NT2/D1 (cell line): Measurements from ENCODE around the gene PKIG.

Source experiments
- DNase-seq: peaks from one replicate; pipeline ENCODE4 v3.0.0-alpha.2; 2011; ENCODE audit warnings: low read depth, low spot score
- H3K27me3 ChIP-seq: 2 replicates; pipeline ENCODE4 v1.6.0; 2011; ENCODE audit warnings: mild to moderate bottlenecking; ENCODE audit not compliant: insufficient read length, insufficient read depth
- H3K36me3 ChIP-seq: 2 replicates; pipeline ENCODE4 v1.6.1; 2011; ENCODE audit warnings: mild to moderate bottlenecking, low read length, mixed read lengths; ENCODE audit not compliant: insufficient read depth, insufficient read length
- H3K4me1 ChIP-seq: 2 replicates; pipeline ENCODE4 v1.5.1; 2011; ENCODE audit not compliant: insufficient read depth, insufficient read length
- H3K4me3 ChIP-seq: 2 replicates; pipeline ENCODE4 v1.5.1; 2011; ENCODE audit warnings: low read depth; ENCODE audit not compliant: insufficient read length
- H3K9ac ChIP-seq: 2 replicates; pipeline ENCODE4 v1.6.0; 2011; ENCODE audit warnings: low read depth; ENCODE audit not compliant: insufficient read length
- H3K9me3 ChIP-seq: 2 replicates; pipeline ENCODE4 v1.5.1; 2011; ENCODE audit warnings: mild to moderate bottlenecking, low read length; ENCODE audit not compliant: insufficient read depth
- SUZ12 ChIP-seq: IDR thresholded peaks from 2 replicates; pipeline ENCODE4 v1.6.1; 2011; ENCODE audit not compliant: insufficient read length, insufficient read depth; ENCODE audit errors: extremely low read depth
- YY1 ChIP-seq: IDR thresholded peaks from 2 replicates; pipeline ENCODE4 v1.6.1; 2011; ENCODE audit not compliant: insufficient read length, insufficient read depth
- ZNF274 ChIP-seq: IDR thresholded peaks from 2 replicates; pipeline ENCODE4 v1.6.1; 2011; ENCODE audit warnings: mild to moderate bottlenecking, low read depth, low read length

PKIG gene

DNA sequence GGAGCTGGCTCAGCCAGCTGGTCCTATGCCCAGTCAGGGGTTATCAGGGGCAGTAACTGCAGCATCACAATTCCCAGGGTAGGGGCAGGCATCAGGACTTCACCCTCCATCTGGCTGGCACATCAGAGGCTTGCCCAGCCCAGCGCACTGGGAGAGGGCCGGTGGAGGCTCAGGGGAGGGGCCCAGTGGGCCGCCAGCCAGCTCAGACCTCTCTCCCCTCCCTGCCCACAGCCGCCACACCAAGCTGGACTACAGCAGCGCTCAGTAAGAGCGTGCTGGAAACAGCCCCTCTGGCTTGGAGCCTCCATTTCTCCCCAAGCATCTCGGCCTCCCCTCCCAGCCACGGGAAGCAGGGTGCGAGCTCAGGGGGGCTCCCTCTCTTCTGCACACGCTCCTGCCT, 47.2 kb downstream of the PKIG start:
- DNase-seq: no peak
- H3K9ac ChIP-seq: peak overlapping the region; percentile 53
- H3K9me3 ChIP-seq: 0 out of 2 replicates have a peak, but pooled peaks cover 2% of the 10 kb centered on the region
- no peak for TF ChIP-seq ZNF274
- TF ChIP-seq YY1: no peak
- TF ChIP-seq SUZ12: no peak
- peaks cover 56% of the 10 kb centered on the region for H3K36me3 ChIP-seq
- H3K4me1 ChIP-seq: peaks cover 15% of the 10 kb centered on the region
- no peak overlapping the region for H3K4me3 ChIP-seq
- H3K27me3 ChIP-seq: no peaks in the 10 kb centered on the region

DNA sequence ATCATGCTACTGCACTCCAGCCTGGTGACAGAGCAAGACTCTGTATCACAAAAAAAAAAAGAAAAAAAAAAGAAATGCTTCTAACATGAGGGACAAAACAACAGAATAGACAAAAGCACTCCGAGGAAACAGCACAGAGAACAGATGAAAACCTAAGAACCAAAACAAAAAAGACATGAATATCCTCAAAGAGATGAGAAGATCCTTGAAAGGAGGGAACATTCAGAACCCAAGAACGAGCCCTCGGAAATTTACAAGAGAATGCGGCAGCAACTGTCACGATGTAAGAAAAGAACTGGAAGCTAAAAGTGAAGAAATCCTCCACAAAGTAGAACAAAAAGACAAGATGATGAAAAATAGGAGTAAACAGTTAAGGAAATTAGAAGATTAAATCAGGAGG, 47.9 kb downstream of the PKIG start:
- Histone ChIP-seq H3K4me1 (peaks cover 15% of the 10 kb centered on the region), H3K9ac (no peak overlapping the region), H3K4me3 (no peak overlapping the region), H3K36me3 (peaks cover 56% of the 10 kb centered on the region), H3K27me3 (no peaks in the 10 kb centered on the region), H3K9me3 (no peaks in the 10 kb centered on the region)
- TF ChIP-seq YY1 (no peak), SUZ12 (no peak), ZNF274 (no peak)
- DNase-seq: peak; percentile 63

GRCh38 chr20:44632103-44632752, 49.8 kb downstream of the PKIG start:
- peaks cover 15% of the 10 kb centered on the region for H3K4me1 ChIP-seq
- no peak for DNase-seq
- no peak for TF ChIP-seq SUZ12
- no peak for TF ChIP-seq ZNF274
- no peak for TF ChIP-seq YY1
- H3K9ac ChIP-seq: peak overlapping the region; percentile 36
- no peak overlapping the region for H3K4me3 ChIP-seq
- H3K36me3 ChIP-seq: peaks cover 49% of the 10 kb centered on the region
- no peaks in the 10 kb centered on the region for H3K27me3 ChIP-seq
- peaks cover 4% of the 10 kb centered on the region; the same call in 1 of the 2 replicates for H3K9me3 ChIP-seq

DNA sequence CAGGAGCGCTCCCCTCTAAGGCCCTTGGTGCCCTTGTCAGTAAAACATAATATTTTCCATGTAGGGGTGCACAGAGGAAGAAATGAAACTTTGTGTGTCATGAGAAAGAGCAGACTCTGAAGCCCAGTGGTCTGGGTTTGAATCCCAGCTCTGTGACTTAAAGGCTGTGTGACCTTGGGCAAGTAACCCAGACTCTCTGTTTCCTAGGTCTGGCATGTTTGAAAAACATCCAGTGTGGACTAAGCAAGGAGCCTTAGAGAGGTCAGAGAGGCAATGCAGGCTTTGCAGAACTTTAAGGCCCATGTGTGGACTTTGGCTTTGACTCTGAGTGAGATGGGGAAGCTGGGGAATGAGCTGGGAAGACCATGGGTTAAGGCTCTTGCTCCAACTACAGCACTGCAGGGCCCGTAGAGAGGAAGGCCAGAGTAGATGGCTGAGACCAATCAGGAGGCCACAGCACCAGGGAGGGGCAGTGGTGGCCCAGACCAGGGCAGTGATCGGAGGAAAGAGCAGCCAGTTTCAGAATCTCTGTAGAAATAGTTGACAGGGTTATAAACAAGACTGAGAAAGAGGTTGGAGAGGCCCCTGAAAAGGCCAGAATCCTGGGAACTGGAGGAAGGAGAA, 50.9 kb downstream of the PKIG start:
- DNase-seq: no peak
- TF ChIP-seq SUZ12: no peak
- no peak for TF ChIP-seq ZNF274
- no peak for TF ChIP-seq YY1
- H3K27me3 ChIP-seq: no peaks in the 10 kb centered on the region
- H3K4me1 ChIP-seq: peaks cover 15% of the 10 kb centered on the region
- no peak overlapping the region for H3K4me3 ChIP-seq
- H3K9ac ChIP-seq: no peak overlapping the region
- peaks cover 48% of the 10 kb centered on the region for H3K36me3 ChIP-seq
- H3K9me3 ChIP-seq: peaks cover 13% of the 10 kb centered on the region

GRCh38 chr20:44633872-44634600, 51.7 kb downstream of the PKIG start:
- H3K36me3 ChIP-seq: peaks cover 49% of the 10 kb centered on the region

GRCh38 chr20:44635877-44636276, 53.5 kb downstream of the PKIG start:
- H3K4me1 ChIP-seq: peaks cover 5% of the 10 kb centered on the region
- H3K9me3 ChIP-seq: peaks cover 18% of the 10 kb centered on the region
- TF ChIP-seq YY1 (no peak), SUZ12 (no peak), ZNF274 (no peak)
- peaks cover 58% of the 10 kb centered on the region for H3K36me3 ChIP-seq
- no peak for DNase-seq
- H3K9ac ChIP-seq: no peak overlapping the region
- no peaks in the 10 kb centered on the region for H3K27me3 ChIP-seq
- H3K4me3 ChIP-seq: no peak overlapping the region

More at GRCh38 chr20:44633872-44634600, 51.7 kb downstream of the PKIG start:
- Histone ChIP-seq H3K27me3 (no peaks in the 10 kb centered on the region), H3K9me3 (peaks cover 13% of the 10 kb centered on the region), H3K4me3 (no peak overlapping the region), H3K9ac (no peak overlapping the region), H3K4me1 (peaks cover 13% of the 10 kb centered on the region)
- TF ChIP-seq SUZ12 (no peak), ZNF274 (no peak), YY1 (no peak)
- DNase-seq: no peak

DNA sequence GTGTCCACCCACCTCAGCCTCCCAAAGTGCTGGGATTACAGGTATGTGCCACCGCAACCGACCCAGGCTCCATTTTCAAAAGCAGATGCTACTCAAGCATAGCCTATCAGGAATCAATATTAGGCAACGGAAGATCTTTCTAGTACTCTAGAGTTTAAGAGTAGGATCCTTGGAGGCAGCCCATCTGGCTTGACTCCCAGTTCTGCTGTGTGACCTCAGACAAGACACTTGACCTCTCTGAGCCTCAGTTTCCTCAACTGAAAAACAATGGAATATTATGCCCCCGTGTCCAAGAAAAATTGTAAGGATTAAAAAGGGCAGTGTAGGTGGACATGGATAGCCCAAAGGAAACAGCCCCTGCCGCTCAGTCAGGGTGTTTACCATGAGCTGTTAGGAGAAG, 54.7 kb downstream of the PKIG start:
- Histone ChIP-seq H3K36me3 (peaks cover 59% of the 10 kb centered on the region), H3K9ac (no peak overlapping the region), H3K27me3 (no peaks in the 10 kb centered on the region), H3K4me1 (peaks cover 2% of the 10 kb centered on the region), H3K4me3 (no peak overlapping the region), H3K9me3 (peaks cover 18% of the 10 kb centered on the region)
- DNase-seq: no peak
- TF ChIP-seq ZNF274: no peak
- TF ChIP-seq SUZ12: no peak
- no peak for TF ChIP-seq YY1
